ENCODE data around the gene KIAA1958.

GRCh38 chr9:112462855-112463254, 23.8 kb upstream of the KIAA1958 start:
- TF ChIP-seq TAF1 (IDR thresholded peaks at IDR 0.05; ENCODE audit: borderline replicate concordance, low read depth, low read length) (no peak), SIN3A (IDR thresholded peaks at IDR 0.05; ENCODE audit: borderline replicate concordance, low read depth, low read length) (no peak), FOXJ3 (CRISPR knock-in tag; IDR thresholded peaks at IDR 0.05) (no peak), CTCF (IDR thresholded peaks at IDR 0.05) (no peak), RFX5 (IDR thresholded peaks at IDR 0.05; ENCODE audit: low read length) (no peak), FOXM1 (IDR thresholded peaks at IDR 0.05; ENCODE audit: low read depth) (no peak), USF1 (IDR thresholded peaks at IDR 0.05; ENCODE audit: borderline replicate concordance, low read depth) (no peak), JUND (IDR thresholded peaks at IDR 0.05) (no peak), RCOR1 (IDR thresholded peaks at IDR 0.05; ENCODE audit: low read length) (no peak), POLR2AphosphoS5 (IDR thresholded peaks at IDR 0.05; ENCODE audit: low read depth, low read length) (no peak), RAD21 (IDR thresholded peaks at IDR 0.05; ENCODE audit: low read length) (no peak), GABPA (IDR thresholded peaks at IDR 0.05; ENCODE audit: low read depth) (no peak), RXRA (IDR thresholded peaks at IDR 0.05; ENCODE audit: borderline replicate concordance, low read depth) (no peak), USF2 (IDR thresholded peaks at IDR 0.05; ENCODE audit: borderline replicate concordance, low read depth, low read length) (no peak)
